WI38 (cell line): ENCODE data around the gene SH3YL1.

ENCODE experiments used
- H3K4me3 ChIP-seq: 2 replicates; pipeline ENCODE4 v1.5.1; 2011; ENCODE audit warnings: low read depth, mild to moderate bottlenecking, control low read depth, low read length
- CTCF ChIP-seq: IDR thresholded peaks from 2 replicates; pipeline ENCODE4 v1.5.1; 2012; ENCODE audit warnings: low read depth, mild to moderate bottlenecking, control low read depth, low read length

Gene SH3YL1

GRCh38 chr2:233030-233429, 30.8 kb downstream of the SH3YL1 start:
- no peak overlapping the region for H3K4me3 ChIP-seq
- no peak for TF ChIP-seq CTCF

GRCh38 chr2:231521-232185, 32.2 kb downstream of the SH3YL1 start:
- no peak overlapping the region for H3K4me3 ChIP-seq
- no peak for TF ChIP-seq CTCF

- H3K4me3 ChIP-seq: no peak overlapping the region
- no peak for TF ChIP-seq CTCF
Observed at GRCh38 chr2:228518-229278, 35.1 kb downstream of the SH3YL1 start.

GRCh38 chr2:228115-228514, 35.7 kb downstream of the SH3YL1 start:
- no peak overlapping the region for H3K4me3 ChIP-seq
- no peak for TF ChIP-seq CTCF

- H3K4me3 ChIP-seq: no peak overlapping the region
- no peak for TF ChIP-seq CTCF
Observed at GRCh38 chr2:223971-224760, 39.7 kb downstream of the SH3YL1 start.

GRCh38 chr2:223451-223850, 40.4 kb downstream of the SH3YL1 start:
- TF ChIP-seq CTCF: no peak
- H3K4me3 ChIP-seq: no peak overlapping the region
